Stimulated activated memory B cell treated with anti-CD40 and anti-IgM and Interleukin-4, amounts not matched to agents 10 μg/mL and 1 μg/mL and 100 μg/mL, for 72 hours (primary cell): ENCODE data around the gene ELP6.

Experiments
- ATAC-seq: fragments of 150-1000 bp; cut with Tn5 transposase; 2 replicates; pipeline ENCODE4 v1.10.0; 2021
- H3K27ac Mint-ChIP-seq: one replicate; pipeline ENCODE4 v1.8.0; 2022; ENCODE audit warnings: mild to moderate bottlenecking, mixed read lengths
- H3K27me3 Mint-ChIP-seq: one replicate; pipeline ENCODE4 v1.8.0; 2022; ENCODE audit warnings: mixed read lengths
- H3K36me3 Mint-ChIP-seq: one replicate; pipeline ENCODE4 v1.8.0; 2022; ENCODE audit warnings: mixed read lengths
- H3K4me1 Mint-ChIP-seq: one replicate; pipeline ENCODE4 v1.8.0; 2022; ENCODE audit warnings: mixed read lengths
- H3K4me3 Mint-ChIP-seq: one replicate; pipeline ENCODE4 v1.8.0; 2022; ENCODE audit warnings: mild to moderate bottlenecking, moderate library complexity, mixed read lengths
- H3K9me3 Mint-ChIP-seq: one replicate; pipeline ENCODE4 v1.8.0; 2022; ENCODE audit warnings: mixed read lengths

The ELP6 gene

GRCh38 chr3:47455806-47456452 lies 57.6 kb downstream of the ELP6 start:
- H3K27me3 Mint-ChIP-seq, result no peaks in the 10 kb centered on the region
- H3K9me3 Mint-ChIP-seq, result peaks cover 4% of the 10 kb centered on the region
- ATAC-seq, result no peak
- H3K27ac Mint-ChIP-seq, result no peak overlapping the region
- peaks cover 37% of the 10 kb centered on the region for H3K4me1 Mint-ChIP-seq
- H3K36me3 Mint-ChIP-seq, result peaks cover 29% of the 10 kb centered on the region
- H3K4me3 Mint-ChIP-seq, result no peak overlapping the region

GRCh38 chr3:47452453-47453215 lies 60.9 kb downstream of the ELP6 start:
- Mint-ChIP-seq H3K27ac (no peak overlapping the region), H3K4me1 (peaks cover 37% of the 10 kb centered on the region), H3K4me3 (no peak overlapping the region), H3K27me3 (no peaks in the 10 kb centered on the region), H3K9me3 (no peaks in the 10 kb centered on the region), H3K36me3 (peaks cover 23% of the 10 kb centered on the region)
- ATAC-seq, result no peak
